ENCODE measurements around the gene OSBPL7. TPM values are rescaled to one million over a fixed set of nuclear protein-coding genes. Genes with fewer than 3 reads are reported as not detected.

The OSBPL7 gene
- total RNA-seq, 1 donor from 2014 or later = 28.8 TPM

DNA sequence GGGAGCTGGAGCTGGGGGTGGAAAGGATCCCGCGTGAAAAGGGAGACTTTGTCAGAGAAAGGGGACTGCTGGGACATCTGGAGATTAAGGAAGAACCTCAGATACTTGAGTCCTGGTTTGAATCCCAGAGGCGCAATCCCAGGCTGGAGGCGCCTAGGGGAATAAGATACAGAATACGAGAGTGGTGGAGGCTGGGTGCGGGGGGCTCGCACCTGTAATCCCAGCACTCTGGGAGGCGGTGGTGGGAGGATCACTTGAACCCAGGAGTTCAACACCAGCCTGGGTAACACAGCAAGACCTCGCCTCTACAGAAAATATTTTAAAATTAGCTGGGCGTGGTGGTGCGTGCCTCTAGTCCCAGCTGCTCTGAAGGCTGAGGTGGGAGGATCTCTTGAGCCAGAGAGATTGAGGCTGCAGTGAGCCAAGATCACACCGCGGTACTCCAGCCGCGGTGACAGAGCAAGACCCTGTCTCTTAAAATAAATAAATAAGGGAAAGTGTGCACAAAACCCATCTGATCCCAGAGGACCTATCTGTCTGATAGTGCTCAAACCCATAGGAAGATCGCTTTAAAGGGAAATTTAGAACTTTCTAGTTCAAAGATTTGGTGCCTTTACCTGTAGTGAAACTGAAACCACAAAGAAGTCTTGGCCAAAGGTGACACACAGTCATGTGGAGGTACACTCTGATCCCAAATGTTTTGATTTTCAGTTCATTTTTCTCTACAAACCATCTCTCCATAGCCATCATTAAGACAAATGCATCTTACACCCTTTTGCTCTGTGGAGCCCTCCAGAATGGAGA is 20.1 kb upstream of the OSBPL7 start:
- TF ChIP-seq, protein P1, sequence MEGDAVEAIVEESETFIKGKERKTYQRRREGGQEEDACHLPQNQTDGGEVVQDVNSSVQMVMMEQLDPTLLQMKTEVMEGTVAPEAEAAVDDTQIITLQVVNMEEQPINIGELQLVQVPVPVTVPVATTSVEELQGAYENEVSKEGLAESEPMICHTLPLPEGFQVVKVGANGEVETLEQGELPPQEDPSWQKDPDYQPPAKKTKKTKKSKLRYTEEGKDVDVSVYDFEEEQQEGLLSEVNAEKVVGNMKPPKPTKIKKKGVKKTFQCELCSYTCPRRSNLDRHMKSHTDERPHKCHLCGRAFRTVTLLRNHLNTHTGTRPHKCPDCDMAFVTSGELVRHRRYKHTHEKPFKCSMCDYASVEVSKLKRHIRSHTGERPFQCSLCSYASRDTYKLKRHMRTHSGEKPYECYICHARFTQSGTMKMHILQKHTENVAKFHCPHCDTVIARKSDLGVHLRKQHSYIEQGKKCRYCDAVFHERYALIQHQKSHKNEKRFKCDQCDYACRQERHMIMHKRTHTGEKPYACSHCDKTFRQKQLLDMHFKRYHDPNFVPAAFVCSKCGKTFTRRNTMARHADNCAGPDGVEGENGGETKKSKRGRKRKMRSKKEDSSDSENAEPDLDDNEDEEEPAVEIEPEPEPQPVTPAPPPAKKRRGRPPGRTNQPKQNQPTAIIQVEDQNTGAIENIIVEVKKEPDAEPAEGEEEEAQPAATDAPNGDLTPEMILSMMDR (IDR thresholded peaks at IDR 0.05) = no peak
- Histone ChIP-seq H3K27me3 (peaks cover 2% of the 10 kb centered on the region), H3K27ac (peak overlapping the region; percentile 13 to 35), H3K9me3 (no peaks in the 10 kb centered on the region), H3K36me3 (peaks cover 3 to 20% of the 10 kb centered on the region in 2 donors), H3K4me1 (peaks cover 5 to 6% of the 10 kb centered on the region in 2 donors), H3K4me3 (peak overlapping the region; percentile 64 to 83)
- no peak for DNase-seq (ENCODE audit: low spot score in 2 of 2)
- intact Hi-C loops (cut with DNase I) = loop anchor here (1.0 to 10.0 kb wide), 6 partner anchors 49 to 293 kb away; partner anchors contain the start of genes CBX1, PNPO and SNX11

DNA sequence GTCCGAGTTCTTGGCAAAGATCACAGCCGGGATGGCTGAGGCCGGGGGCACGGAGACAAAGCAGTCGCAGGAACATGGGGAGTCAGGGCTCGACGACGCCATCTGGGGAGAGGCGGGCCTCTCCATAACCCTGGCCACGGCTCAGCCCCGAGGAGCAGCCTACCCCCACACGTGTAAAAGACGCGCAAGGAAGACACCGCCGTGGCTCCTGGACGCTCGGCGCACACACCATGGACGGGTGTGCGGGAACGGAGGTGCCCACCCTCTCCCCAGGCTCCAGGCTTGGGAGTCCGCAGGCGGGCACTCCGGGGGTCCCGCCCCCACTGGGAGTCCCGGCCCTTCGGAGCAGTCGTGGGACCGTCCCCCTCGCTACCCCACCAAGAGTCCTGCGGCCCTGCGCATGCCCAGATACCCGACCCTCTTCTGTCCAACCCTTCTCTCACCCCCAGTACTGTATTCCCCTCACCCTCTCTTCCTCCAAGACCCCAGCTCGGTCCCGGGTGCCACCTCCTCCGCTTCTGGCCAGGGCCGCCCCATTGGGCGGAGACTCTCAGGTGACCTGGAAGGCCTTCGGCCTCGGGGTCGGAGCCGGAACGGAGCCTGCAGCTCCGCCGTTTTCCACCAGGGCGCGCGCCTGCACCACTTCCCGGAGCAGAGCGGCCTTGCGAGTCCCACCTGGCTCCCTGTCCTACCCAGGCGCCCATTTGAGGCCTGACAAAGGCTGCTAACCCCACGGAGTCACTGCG is 19.3 kb upstream of the OSBPL7 start, which contains the start of gene SCRN2:
TSS of gene SCRN2 (minus strand) at position 532 of the 746 bp plus-strand sequence. CDS start at position 102, 430 bp downstream.
- Histone ChIP-seq H3K4me3 (peak within 1 kb of the TSS; percentile 64 to 83), H3K27me3 (no peaks in the 10 kb centered on the region), H3K4me1 (peaks cover 5 to 6% of the 10 kb centered on the region in 2 donors), H3K36me3 (peaks cover 6 to 27% of the 10 kb centered on the region in 2 donors), H3K27ac (peak within 1 kb of the TSS; percentile 13 to 35), H3K9me3 (no peaks in the 10 kb centered on the region)
- TF ChIP-seq, protein P1 (IDR thresholded peaks at IDR 0.05) = peak; percentile 98 to 99 (median 98)
- peak; percentile 30 to 94 for DNase-seq (ENCODE audit: low spot score in 2 of 2)
- intact Hi-C loops (cut with DNase I) = loop anchor here (1.0 to 10.0 kb wide), 6 partner anchors 49 to 294 kb away; partner anchors contain the start of genes CBX1, PNPO and SNX11

DNA sequence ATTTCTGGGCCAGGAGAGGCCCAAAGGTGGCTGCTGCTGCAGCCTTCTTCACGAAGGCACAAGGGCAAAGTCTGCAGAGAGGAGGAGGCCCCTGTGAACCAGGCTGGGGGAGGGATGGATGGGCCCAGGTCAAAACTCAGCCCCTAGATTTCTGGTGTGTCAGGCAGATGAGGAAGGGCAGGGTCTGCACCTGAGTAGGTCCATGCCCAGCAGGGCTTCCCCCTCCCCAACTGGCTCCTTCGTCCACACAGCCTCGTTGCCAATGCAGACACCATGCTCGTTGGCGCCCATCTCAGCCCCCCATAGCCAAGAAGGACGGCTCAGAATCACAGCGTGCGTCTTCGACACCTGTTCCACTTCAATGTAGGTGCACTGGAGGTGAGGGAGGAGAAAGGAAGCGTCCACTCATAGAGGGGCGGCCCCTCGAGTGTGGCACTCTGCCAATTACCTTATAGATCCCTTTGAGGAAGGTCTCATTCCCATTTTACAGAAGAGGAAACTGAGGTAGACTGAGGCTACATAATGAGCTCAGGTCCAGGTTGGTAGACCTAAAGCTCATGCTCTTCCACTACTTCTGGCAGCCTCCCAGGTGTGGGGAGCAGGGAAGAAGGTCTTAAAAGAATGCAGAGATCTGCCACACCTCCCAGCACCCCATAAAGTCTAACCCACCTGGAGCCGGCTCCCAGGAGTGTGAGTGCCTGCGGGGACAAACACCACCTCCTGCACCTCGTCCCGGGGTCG is 18.6 kb upstream of the OSBPL7 start:
- Histone ChIP-seq H3K4me3 (peak overlapping the region; percentile 64 to 83), H3K4me1 (peaks cover 5 to 6% of the 10 kb centered on the region in 2 donors), H3K9me3 (no peaks in the 10 kb centered on the region), H3K27me3 (no peaks in the 10 kb centered on the region), H3K27ac (peak overlapping the region in 1 of 2 donors; percentile 13), H3K36me3 (peaks cover 6 to 30% of the 10 kb centered on the region in 2 donors)
- TF ChIP-seq, protein P1 (IDR thresholded peaks at IDR 0.05) = no peak
- intact Hi-C loops (cut with DNase I) = loop anchor here (5.0 to 10.0 kb wide), 4 partner anchors 102 to 295 kb away; partner anchors contain the start of genes CBX1, PNPO and SNX11
- no peak for DNase-seq (ENCODE audit: low spot score in 2 of 2)

DNA sequence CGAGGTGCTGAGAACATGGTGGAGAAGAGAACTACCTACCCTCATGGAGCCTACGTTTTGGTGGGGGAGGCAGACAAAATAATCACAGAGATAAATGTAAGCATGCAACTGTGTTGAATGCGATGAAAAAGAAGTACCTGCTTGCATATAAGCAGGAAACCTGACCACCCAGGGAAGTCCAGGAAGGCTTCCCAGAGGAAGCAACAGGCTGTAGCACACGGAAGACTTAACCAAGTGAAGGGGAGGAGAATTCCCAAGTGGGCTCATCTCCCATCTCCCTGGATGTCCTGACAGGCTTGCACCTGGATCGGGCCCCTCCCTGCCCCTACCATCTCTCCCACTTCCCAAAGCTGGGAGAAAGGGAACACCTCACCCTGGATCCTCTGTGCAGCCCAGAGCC is 17.5 kb upstream of the OSBPL7 start:
- no peaks in the 10 kb centered on the region for H3K27me3 ChIP-seq
- peaks cover 5 to 6% of the 10 kb centered on the region in 2 donors for H3K4me1 ChIP-seq
- no peak overlapping the region for H3K27ac ChIP-seq
- H3K9me3 ChIP-seq = no peaks in the 10 kb centered on the region
- peaks cover 6 to 30% of the 10 kb centered on the region in 2 donors for H3K36me3 ChIP-seq
- H3K4me3 ChIP-seq = no peak overlapping the region
- intact Hi-C loops (cut with DNase I) = no loop called here
- TF ChIP-seq, protein P1 (IDR thresholded peaks at IDR 0.05) = no peak
- DNase-seq (ENCODE audit: low spot score in 2 of 2) = no peak

DNA sequence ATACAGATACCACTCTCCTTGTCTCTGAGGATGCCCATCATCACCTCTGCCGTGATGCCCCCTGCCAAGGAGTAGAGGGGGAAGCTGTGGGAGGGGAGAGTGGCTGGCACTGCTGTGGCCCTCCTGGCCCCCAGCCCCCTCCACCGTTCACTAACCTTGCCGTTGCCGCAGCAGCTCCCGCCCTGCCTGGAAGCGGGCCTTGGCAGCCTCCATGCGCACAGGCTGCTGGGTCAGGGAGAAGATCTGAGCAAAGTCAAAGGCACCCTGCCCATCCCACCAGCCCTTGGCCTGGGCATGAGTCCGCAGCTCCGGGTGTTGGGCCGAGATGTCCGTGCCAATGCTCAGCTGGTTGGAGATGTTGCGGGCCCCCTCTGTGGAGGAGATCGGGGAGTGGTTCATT is 17.0 kb upstream of the OSBPL7 start:
- no peak for DNase-seq (ENCODE audit: low spot score in 2 of 2)
- no peak overlapping the region for H3K4me3 ChIP-seq
- no peaks in the 10 kb centered on the region for H3K27me3 ChIP-seq
- peaks cover 6 to 30% of the 10 kb centered on the region in 2 donors for H3K36me3 ChIP-seq
- TF ChIP-seq, protein P1 (IDR thresholded peaks at IDR 0.05) = no peak
- intact Hi-C loops (cut with DNase I) = no loop called here
- peaks cover 5 to 6% of the 10 kb centered on the region in 2 donors for H3K4me1 ChIP-seq
- no peaks in the 10 kb centered on the region for H3K9me3 ChIP-seq
- H3K27ac ChIP-seq = no peak overlapping the region

Measured in ascending aorta (tissue), 2 donors.